IMR-90 (cell line): ENCODE results near the gene UBE2L3. TPM values are rescaled to one million over a fixed set of nuclear protein-coding genes. Genes with fewer than 3 reads are reported as not detected.

ENCODE experiments used
- ATAC-seq: fragments of 200-7000 bp; cut with Tn5 transposase; 2 replicates; pipeline ENCODE4 v1.9.1; 2020; ENCODE audit warnings: low read depth, mild to moderate bottlenecking, moderate library complexity
- BruUV-seq: library from RNA; stranded (reverse); fragments of 400-500 nt; replicated peaks from 2 replicates; lab custom pipeline; 2021; lab: Mats Ljungman, UMichigan
- CTCF ChIA-PET: fragments of 300-600 bp; formaldehyde crosslinking; extraction: SDS; loops from one replicate; lab custom pipeline; 2021; ENCODE audit warnings: antibody characterized with exemption; lab: Yijun Ruan, JAX
- POLR2A ChIA-PET: fragments of 300-600 bp; sonication (Branson Sonifier 250); formaldehyde crosslinking; loops from one replicate; lab custom pipeline; 2022; ENCODE audit warnings: antibody characterized with exemption; ENCODE audit not compliant: unreplicated experiment; lab: Charles Lee
- DNase-seq: peaks from one replicate; pipeline ENCODE4 v3.0.0; 2013
- H2AFZ ChIP-seq: replicated peaks from 2 replicates; pipeline ENCODE3; 2013; ENCODE audit warnings: low read length, mild to moderate bottlenecking; ENCODE audit not compliant: poor library complexity
- H2AK5ac ChIP-seq: 2 replicates; pipeline ENCODE4 v1.6.1; 2013; ENCODE audit warnings: low read depth, low read length, inconsistent platforms
- H2AK9ac ChIP-seq: replicated peaks from 2 replicates; pipeline ENCODE3; 2013; ENCODE audit warnings: mild to moderate bottlenecking, low read depth, low read length, moderate library complexity; ENCODE audit not compliant: poor library complexity
- H2BK120ac ChIP-seq: 2 replicates; pipeline ENCODE4 v1.6.1; 2013; ENCODE audit warnings: low read depth, low read length, inconsistent platforms
- H2BK15ac ChIP-seq: 3 replicates; pipeline ENCODE4 v1.6.1; 2013; ENCODE audit warnings: low read depth, low read length, inconsistent platforms
- H2BK20ac ChIP-seq: 2 replicates; pipeline ENCODE4 v1.6.1; 2013; ENCODE audit warnings: low read depth, mild to moderate bottlenecking, inconsistent platforms, low read length, moderate library complexity
- H2BK5ac ChIP-seq: 2 replicates; pipeline ENCODE4 v1.6.1; 2013; ENCODE audit warnings: mild to moderate bottlenecking, low read depth, low read length, inconsistent platforms; ENCODE audit not compliant: poor library complexity, severe bottlenecking
- H3K14ac ChIP-seq: replicated peaks from 2 replicates; pipeline ENCODE4 v1.6.1; 2013; ENCODE audit warnings: low read depth, low read length, inconsistent platforms
- H3K18ac ChIP-seq: 2 replicates; pipeline ENCODE4 v1.6.1; 2013; ENCODE audit warnings: low read depth, low read length, control low read depth
- H3K23ac ChIP-seq: 2 replicates; pipeline ENCODE4 v1.6.1; 2013; ENCODE audit warnings: low read depth, low read length, inconsistent platforms
- H3K27ac ChIP-seq: 2 replicates; pipeline ENCODE4 v1.5.1; 2013; ENCODE audit warnings: mild to moderate bottlenecking, control low read depth, low read length; ENCODE audit not compliant: insufficient read depth
- H3K27me3 ChIP-seq: 2 replicates; pipeline ENCODE4 v1.6.1; 2013; ENCODE audit warnings: low read length; ENCODE audit not compliant: control insufficient read depth, insufficient read depth
- H3K36me3 ChIP-seq: 2 replicates; pipeline ENCODE4 v1.6.1; 2013; ENCODE audit warnings: low read length, mixed read lengths; ENCODE audit not compliant: control insufficient read depth, insufficient read depth
- H3K4ac ChIP-seq: 2 replicates; pipeline ENCODE4 v1.6.1; 2013; ENCODE audit warnings: low read depth, low read length, inconsistent platforms
- H3K4me1 ChIP-seq: 2 replicates; pipeline ENCODE4 v1.6.1; 2013; ENCODE audit warnings: low read length, mixed read lengths; ENCODE audit not compliant: control insufficient read depth, insufficient read depth
- H3K4me2 ChIP-seq: 2 replicates; pipeline ENCODE4 v1.6.1; 2013; ENCODE audit warnings: low read depth, mild to moderate bottlenecking, control low read depth, low read length, moderate library complexity
- H3K4me3 ChIP-seq: 2 replicates; pipeline ENCODE4 v1.5.1; 2013; ENCODE audit warnings: low read depth, mild to moderate bottlenecking, control low read depth, low read length, moderate library complexity; ENCODE audit not compliant: insufficient read depth
- H3K56ac ChIP-seq: 2 replicates; pipeline ENCODE4 v1.6.1; 2013; ENCODE audit warnings: low read length, inconsistent platforms; ENCODE audit not compliant: insufficient read depth; ENCODE audit errors: extremely low read depth
- H3K79me1 ChIP-seq, 2 experiments: 2 replicates each; pipeline ENCODE4 v1.6.1; 2013; ENCODE audit warnings: low read length in 2 of 2, inconsistent platforms in 1 of 2, low read depth in 1 of 2
- H3K9ac ChIP-seq: 2 replicates; pipeline ENCODE4 v1.6.1; 2013; ENCODE audit warnings: low read depth, low read length, control low read depth
- H3K9me1 ChIP-seq: 2 replicates; pipeline ENCODE4 v1.6.1; 2013; ENCODE audit warnings: low read length, inconsistent platforms; ENCODE audit not compliant: insufficient read depth
- H3K9me3 ChIP-seq: 2 replicates; pipeline ENCODE4 v1.6.1; 2013; ENCODE audit warnings: low read length; ENCODE audit not compliant: control insufficient read depth, insufficient read depth
- H4K20me1 ChIP-seq: 2 replicates; pipeline ENCODE4 v1.6.1; 2013; ENCODE audit warnings: low read length, inconsistent platforms; ENCODE audit not compliant: insufficient read depth
- H4K5ac ChIP-seq: 2 replicates; pipeline ENCODE4 v1.6.1; 2013; ENCODE audit warnings: mild to moderate bottlenecking, low read depth, low read length, control low read depth
- H4K8ac ChIP-seq, 2 experiments: 2 replicates each; pipeline ENCODE4 v1.6.1; 2013; ENCODE audit warnings: low read depth in 2 of 2, low read length in 2 of 2, control low read depth in 1 of 2, inconsistent platforms in 1 of 2
- H4K91ac ChIP-seq: 2 replicates; pipeline ENCODE4 v1.6.1; 2013; ENCODE audit warnings: low read depth, low read length, inconsistent platforms; ENCODE audit not compliant: insufficient read depth
- BHLHE40 ChIP-seq: fragments of 150-350 bp; IDR thresholded peaks from 2 replicates; pipeline ENCODE4 v1.6.1; 2016; ENCODE audit warnings: mild to moderate bottlenecking, low read depth, low read length
- CEBPB ChIP-seq: IDR thresholded peaks from 2 replicates; pipeline ENCODE4 v1.6.1; 2012; ENCODE audit warnings: low read depth, low read length, improper control_type of control experiment
- CHD1 ChIP-seq: IDR thresholded peaks from 2 replicates; pipeline ENCODE4 v1.6.1; 2012; ENCODE audit warnings: low read depth, low read length, improper control_type of control experiment
- CTCF ChIP-seq: conservative IDR thresholded peaks from 2 replicates; pipeline ENCODE4 v1.5.1; 2012; ENCODE audit warnings: mild to moderate bottlenecking, low read depth, low read length, improper control_type of control experiment
- FOS ChIP-seq: fragments of 150-350 bp; IDR thresholded peaks from 2 replicates; pipeline ENCODE4 v1.6.1; 2016; ENCODE audit warnings: low read depth, low read length
- MAFK ChIP-seq: IDR thresholded peaks from 2 replicates; pipeline ENCODE4 v1.6.1; 2012; ENCODE audit warnings: low read depth, low read length, improper control_type of control experiment
- MAZ ChIP-seq: IDR thresholded peaks from 2 replicates; pipeline ENCODE4 v1.6.1; 2012; ENCODE audit warnings: low read depth, mild to moderate bottlenecking, low read length, improper control_type of control experiment, moderate library complexity, borderline replicate concordance
- MXI1 ChIP-seq: IDR thresholded peaks from 2 replicates; pipeline ENCODE4 v1.6.1; 2012; ENCODE audit warnings: low read depth, mild to moderate bottlenecking, low read length, moderate library complexity, borderline replicate concordance
- NFE2L2 ChIP-seq: fragments of 150-350 bp; IDR thresholded peaks from 2 replicates; pipeline ENCODE4 v1.6.1; 2016; ENCODE audit warnings: low read depth, mild to moderate bottlenecking, low read length
- POLR2A ChIP-seq: IDR thresholded peaks from 2 replicates; pipeline ENCODE4 v1.6.1; 2012; ENCODE audit warnings: mild to moderate bottlenecking, low read depth, low read length
- RAD21 ChIP-seq: IDR thresholded peaks from 2 replicates; pipeline ENCODE4 v1.6.1; 2012; ENCODE audit warnings: low read length, improper control_type of control experiment
- RCOR1 ChIP-seq: IDR thresholded peaks from 2 replicates; pipeline ENCODE4 v1.6.1; 2012; ENCODE audit warnings: mild to moderate bottlenecking, low read length, improper control_type of control experiment; ENCODE audit not compliant: insufficient replicate concordance
- RFX5 ChIP-seq: IDR thresholded peaks from 2 replicates; pipeline ENCODE4 v1.8.0; 2012; ENCODE audit warnings: low read depth, mild to moderate bottlenecking, low read length, moderate library complexity
- SMC3 ChIP-seq: fragments of 150-350 bp; IDR thresholded peaks from 2 replicates; pipeline ENCODE4 v1.6.1; 2016; ENCODE audit warnings: low read depth, mild to moderate bottlenecking, antibody characterized with exemption, low read length, moderate library complexity
- WGBS, 2 experiments: methylation state at CpG; one replicate each; pipeline versions ENCODE4 v1.1.5 to v1.1.7; 2013; ENCODE audit warnings: missing lambda C conversion rate in 2 of 2; ENCODE audit not compliant: insufficient read length in 1 of 2; ENCODE audit errors: extremely low coverage in 2 of 2; 5-methylcytosine and 5-hydroxymethylcytosine counted together
- dilution Hi-C: fragments of 300-500 bp; cut with HindIII; formaldehyde crosslinking; loops from one replicate; pipeline ENCODE4 v1.14.3; 2018; ENCODE audit warnings: low sequenced_read_pairs; ENCODE audit not compliant: unreplicated experiment
- in situ Hi-C: fragments of 300-500 bp; cut with MboI; formaldehyde crosslinking; loops from 3 replicates; pipeline ENCODE4 v1.14.3; 2019; ENCODE audit warnings: low sequenced_read_pairs, inconsistent platforms, mixed read lengths
- intact Hi-C: fragments of 100-400 bp; cut with micrococcal nuclease; formaldehyde crosslinking; loops from 2 replicates; pipeline ENCODE4 v1.10.0; 2022
- polyA plus RNA-seq, 3 experiments: library from polyadenylated mRNA; depleted of rRNA; stranded (reverse); fragments of >200 nt; gene quantifications; 2 replicates each; pipeline ENCODE4 v1.2.3, GENCODE V29; 2012; ENCODE audit warnings: low replicate concordance in 1 of 3
- total RNA-seq: library from RNA; depleted of rRNA; stranded (reverse); fragments of >200 nt; gene quantifications from 2 replicates; pipeline ENCODE4 v1.2.3, GENCODE V29; 2012
- TF ChIP-seq, protein P1 (sequence below): fragments of 150-350 bp; IDR thresholded peaks from 2 replicates; pipeline ENCODE4 v1.6.1; 2016; ENCODE audit warnings: low read depth, mild to moderate bottlenecking, low read length, moderate library complexity, borderline replicate concordance
- TF ChIP-seq, protein P2 (sequence below): fragments of 150-350 bp; IDR thresholded peaks from 2 replicates; pipeline ENCODE4 v1.6.1; 2017; ENCODE audit warnings: mild to moderate bottlenecking, antibody characterized with exemption, low read length, low read depth

Gene UBE2L3
- total and polyA plus RNA-seq, 2 of the 4 experiments (the other 2 are of a cell fraction): 29.0 to 72.9 TPM

- H3K27ac ChIP-seq: no peak overlapping the region
- H2BK20ac ChIP-seq: no peak overlapping the region
- H2BK15ac ChIP-seq: no peak overlapping the region
- no peak overlapping the region for H3K14ac ChIP-seq
- DNase-seq (no peak), ATAC-seq (no peak)
- ChIA-PET CTCF (interaction anchor here (0.6 to 3.3 kb wide), 3 partner anchors 11 to 41 kb away, joined by 3 to 28 read pairs (median 3); partner anchors contain the start of gene SDF2L1), POLR2A (no interaction called here)
- H3K4me2 ChIP-seq: no peak overlapping the region
- H4K20me1 ChIP-seq: peaks cover 17% of the 10 kb centered on the region
- H3K18ac ChIP-seq: no peak overlapping the region
- peaks cover 7% of the 10 kb centered on the region; the same call in 1 of the 2 replicates for H3K9me1 ChIP-seq
- no peak overlapping the region for H3K4ac ChIP-seq
- dilution Hi-C loops (no loop called here), intact Hi-C loops (no loop called here), in situ Hi-C loops (no loop called here)
- no peak overlapping the region for H3K9ac ChIP-seq
- H3K79me1 ChIP-seq: peaks cover 10 to 34% of the 10 kb centered on the region in 2 experiments
- no peak overlapping the region for H2AFZ ChIP-seq
- 84% methylated on average over 2 of the region's 4 CpGs; no CpG with 5 or more reads in 1 of the 2 experiments for WGBS, 2 experiments
- no peaks in the 10 kb centered on the region for H3K27me3 ChIP-seq
- no peak overlapping the region for H4K8ac ChIP-seq
- H3K23ac ChIP-seq: no peak overlapping the region
- no peak overlapping the region for H2BK5ac ChIP-seq
- TF ChIP-seq MAZ (no peak), MXI1 (no peak), RCOR1 (no peak), RFX5 (no peak), BHLHE40 (no peak), NFE2L2 (no peak), CEBPB (no peak), POLR2A (no peak), SMC3 (no peak), CHD1 (no peak), CTCF (no peak), FOS (no peak), MAFK (no peak), RAD21 (no peak)
- TF ChIP-seq, protein P1, sequence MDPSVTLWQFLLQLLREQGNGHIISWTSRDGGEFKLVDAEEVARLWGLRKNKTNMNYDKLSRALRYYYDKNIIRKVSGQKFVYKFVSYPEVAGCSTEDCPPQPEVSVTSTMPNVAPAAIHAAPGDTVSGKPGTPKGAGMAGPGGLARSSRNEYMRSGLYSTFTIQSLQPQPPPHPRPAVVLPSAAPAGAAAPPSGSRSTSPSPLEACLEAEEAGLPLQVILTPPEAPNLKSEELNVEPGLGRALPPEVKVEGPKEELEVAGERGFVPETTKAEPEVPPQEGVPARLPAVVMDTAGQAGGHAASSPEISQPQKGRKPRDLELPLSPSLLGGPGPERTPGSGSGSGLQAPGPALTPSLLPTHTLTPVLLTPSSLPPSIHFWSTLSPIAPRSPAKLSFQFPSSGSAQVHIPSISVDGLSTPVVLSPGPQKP: no peak
- TF ChIP-seq, protein P2, sequence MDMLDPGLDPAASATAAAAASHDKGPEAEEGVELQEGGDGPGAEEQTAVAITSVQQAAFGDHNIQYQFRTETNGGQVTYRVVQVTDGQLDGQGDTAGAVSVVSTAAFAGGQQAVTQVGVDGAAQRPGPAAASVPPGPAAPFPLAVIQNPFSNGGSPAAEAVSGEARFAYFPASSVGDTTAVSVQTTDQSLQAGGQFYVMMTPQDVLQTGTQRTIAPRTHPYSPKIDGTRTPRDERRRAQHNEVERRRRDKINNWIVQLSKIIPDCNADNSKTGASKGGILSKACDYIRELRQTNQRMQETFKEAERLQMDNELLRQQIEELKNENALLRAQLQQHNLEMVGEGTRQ: no peak
- no peak overlapping the region for H4K5ac ChIP-seq
- no peak overlapping the region for H2AK5ac ChIP-seq
- H3K4me3 ChIP-seq: no peak overlapping the region
- H2BK120ac ChIP-seq: no peak overlapping the region
- H4K91ac ChIP-seq: no peak overlapping the region
- no peaks in the 10 kb centered on the region for H3K9me3 ChIP-seq
- H3K36me3 ChIP-seq: peaks cover 6% of the 10 kb centered on the region
- no TSS peak for BruUV-seq
- peaks cover 4% of the 10 kb centered on the region for H3K4me1 ChIP-seq
- H3K56ac ChIP-seq: no peak overlapping the region
- no peak overlapping the region for H2AK9ac ChIP-seq
Measured at GRCh38 chr22:21631025-21631424, 63.5 kb downstream of the UBE2L3 start.
